Fibroblast of gingiva (primary cell): ENCODE results near the gene ARPC1B.
"Not testable (repeated sequence)": the region's sequence is repeated elsewhere in the genome, so short reads cannot be mapped to it uniquely, and the experiment has no call there.

ENCODE experiments used
- DNase-seq: peaks from one replicate; pipeline ENCODE4 v3.0.0-alpha.2; 2011; ENCODE audit warnings: low read depth

ARPC1B gene

DNA sequence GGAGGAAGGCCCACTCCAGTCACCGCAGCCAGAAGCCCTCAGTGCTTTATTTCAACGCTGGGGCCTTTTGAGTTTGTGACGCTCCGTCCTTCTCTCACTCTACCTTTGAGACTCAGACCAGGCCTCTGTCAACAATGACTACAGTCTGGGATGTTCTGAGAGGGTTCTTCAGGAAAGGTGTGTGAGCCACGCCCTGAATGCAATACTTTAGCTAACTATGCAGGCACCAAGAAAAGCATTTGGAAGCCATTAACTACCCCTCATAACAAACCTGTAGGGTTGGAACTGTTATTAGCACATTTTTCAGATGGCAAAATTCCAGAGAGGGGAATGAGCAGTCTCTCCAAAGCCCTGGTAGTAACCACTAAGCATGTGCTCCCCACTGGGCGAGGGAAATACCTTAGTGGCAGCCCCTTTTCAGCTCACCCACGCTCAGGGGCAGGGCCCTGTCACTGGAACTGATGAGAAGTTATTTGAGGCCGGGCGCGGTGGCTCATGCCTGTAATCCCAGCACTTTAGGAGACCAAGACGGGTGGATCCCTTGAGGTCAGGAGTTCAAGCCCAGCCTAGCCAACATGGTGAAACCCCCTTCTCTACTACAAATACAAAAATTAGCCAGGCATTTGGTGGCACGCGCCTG lies 5.7 kb upstream of the ARPC1B start:
- DNase-seq: no peak

GRCh38 chr7:99369767-99370391 lies 4.7 kb upstream of the ARPC1B start:
- no peak for DNase-seq

DNA sequence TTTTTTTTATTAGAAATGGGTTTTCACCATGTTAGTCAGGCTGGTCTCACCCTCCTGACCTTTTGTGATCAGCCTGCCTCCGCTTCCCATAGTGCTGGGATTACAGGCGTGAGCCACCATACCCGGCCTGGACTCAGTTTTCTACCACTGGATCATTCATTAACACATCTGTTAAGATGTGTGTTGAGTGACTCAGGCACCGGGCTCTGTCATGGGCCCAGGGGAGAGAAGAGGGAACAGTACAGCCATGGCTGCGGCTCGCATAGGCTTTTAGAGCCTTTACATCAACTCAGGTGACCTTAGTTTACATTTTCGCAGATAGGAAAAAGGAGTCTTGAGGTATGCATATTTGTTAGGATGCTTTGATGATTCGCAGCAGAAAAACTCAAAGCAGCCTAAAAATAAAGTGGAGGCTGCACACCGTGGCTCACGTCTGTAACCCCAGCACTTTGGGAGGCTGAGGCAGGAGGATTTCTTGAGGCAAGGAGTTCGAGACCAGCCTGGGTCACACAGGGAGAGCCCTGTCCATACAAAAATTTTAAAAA lies 3.1 kb upstream of the ARPC1B start:
- no peak for DNase-seq

DNA sequence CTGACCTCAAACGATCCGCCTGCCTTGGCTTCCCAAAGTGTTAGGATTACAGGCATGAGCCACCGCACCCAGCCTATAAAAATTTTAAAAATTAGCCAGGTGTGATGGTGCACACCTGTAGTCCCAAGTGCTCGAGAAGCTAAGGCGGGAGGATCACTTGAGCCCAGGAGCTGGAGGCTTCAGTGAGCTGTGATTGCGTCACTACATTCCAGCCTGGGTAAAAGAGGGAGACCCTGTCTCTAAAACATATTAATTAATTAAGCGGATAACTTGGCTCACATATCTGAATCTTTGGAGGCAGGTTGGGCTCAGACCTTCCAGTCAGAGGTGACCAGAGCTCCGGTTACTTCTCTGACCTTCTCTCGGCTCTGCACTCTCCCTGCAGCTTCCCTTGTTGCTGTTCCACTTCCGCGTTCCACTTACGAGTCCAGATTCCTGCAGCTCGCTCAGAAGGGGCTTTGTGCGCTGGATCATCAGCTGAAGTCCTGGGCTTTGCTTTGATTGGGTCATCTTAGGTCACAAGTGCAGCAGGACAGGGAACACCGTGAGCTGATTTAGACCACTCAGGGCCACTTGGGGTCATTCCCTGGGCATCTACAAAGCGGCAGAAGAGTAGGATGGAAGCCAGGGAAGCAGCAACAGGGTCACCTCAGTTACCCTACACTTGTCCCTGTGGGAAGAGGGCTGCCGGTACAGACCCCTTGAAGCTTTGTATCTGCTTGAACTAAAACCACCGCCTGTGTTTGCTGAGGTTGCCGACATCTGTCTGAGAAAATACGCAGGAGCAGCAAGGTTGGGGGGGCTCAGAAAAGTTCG lies 2.0 kb upstream of the ARPC1B start:
- DNase-seq: no peak

DNA sequence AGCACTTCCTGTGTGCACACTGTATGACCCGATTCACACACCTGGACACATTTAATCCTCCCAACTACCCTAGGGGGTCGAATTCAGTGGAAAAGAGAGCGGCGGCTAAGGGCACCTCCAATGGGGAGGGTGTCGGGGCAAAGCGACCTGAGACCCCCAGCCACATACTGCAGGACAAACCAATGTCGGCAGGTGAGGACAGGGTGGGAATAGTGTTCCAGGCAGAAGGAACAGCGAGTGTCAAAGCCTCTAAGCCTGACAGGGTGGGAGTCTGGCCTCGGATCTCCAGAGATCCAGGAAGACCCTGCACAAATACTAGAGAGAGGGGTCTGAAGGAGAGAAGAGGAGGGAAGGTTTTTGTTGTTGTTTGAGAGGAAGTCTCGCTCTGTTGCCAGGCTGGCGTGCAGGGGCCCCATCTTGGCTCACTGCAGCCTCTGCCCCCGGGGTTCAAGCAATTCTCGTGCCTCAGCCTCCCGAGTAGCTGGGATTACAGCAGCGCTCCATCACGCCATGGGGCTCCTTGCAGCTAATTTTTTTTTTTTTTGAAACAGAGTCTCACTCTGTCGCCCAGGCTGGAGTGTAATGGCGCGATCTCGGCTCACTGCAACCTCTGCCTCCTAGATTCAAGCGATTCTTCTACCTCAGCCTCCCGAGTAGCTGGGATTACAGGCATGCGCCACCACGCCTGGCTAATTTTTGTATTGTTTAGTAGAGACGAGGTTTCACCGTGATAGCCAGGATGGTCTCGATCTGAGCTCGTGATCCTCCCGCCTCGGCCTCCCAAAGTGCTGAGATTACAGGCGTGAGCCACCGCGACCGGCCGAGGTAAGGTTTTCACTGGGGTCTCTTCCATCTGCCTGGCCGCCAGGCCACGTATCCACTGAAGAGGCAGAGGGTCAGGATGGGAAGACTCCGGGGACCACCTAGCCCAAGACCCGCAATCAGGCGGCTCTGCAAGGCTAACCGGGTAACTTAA lies 1.2 kb upstream of the ARPC1B start:
- no peak for DNase-seq

DNA sequence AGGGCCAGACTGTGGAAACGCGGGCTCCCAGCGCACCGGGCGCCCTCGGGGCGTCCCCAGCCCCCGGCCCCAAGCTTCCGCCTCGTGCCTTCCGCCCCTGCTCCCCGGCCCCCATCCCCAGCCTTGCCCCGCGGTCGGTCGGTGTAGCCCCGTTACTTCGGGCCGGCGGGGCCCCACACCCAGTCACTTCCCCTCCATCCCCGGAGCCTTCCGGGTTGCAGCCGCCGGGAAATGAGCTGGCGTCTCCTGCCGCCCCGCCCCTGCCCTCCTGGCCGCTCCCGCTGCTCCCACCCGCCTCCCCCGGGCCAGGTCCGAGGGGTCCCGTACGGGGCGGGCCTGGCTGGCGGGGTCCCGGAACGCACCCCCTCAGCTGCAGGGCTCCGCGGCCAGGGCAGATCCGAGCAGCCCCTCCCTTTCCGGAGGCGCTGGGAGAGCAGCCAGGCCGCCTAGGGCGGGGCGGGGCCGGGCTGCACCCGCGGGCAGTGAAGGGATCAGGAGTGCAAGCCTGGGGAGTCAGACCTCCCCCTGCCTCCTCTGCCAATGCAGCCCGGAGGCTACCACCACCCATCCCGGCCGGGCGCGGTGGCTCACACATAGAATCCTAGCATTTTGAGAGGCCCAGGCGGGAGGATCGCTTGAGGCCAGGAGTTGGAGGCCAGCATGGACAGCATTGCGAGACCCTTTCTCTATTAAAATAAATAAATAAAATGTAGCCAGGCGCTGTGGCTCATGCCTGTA lies 709 bp downstream of the ARPC1B start:
- peak; percentile 76 for DNase-seq

GRCh38 chr7:99379043-99379577 lies 4.6 kb downstream of the ARPC1B start:
- peak; percentile 96 for DNase-seq

DNA sequence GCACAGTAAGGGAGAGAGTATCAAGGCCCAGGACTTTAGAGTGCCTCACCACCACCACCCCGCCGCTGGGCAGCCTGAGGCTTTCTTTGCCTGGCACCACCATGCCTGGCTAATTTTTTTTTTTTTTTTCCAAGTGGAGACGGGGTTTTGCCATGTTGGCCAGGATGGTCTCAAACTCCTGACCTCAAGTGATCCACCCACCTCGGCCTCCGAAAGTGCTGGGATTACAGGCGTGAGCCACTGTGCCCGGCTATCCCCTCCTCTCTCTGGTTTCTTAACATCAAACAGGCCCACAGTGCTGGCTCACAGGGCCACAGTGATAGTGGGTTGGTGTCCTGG lies 5.1 kb downstream of the ARPC1B start:
- not testable (repeated sequence) for DNase-seq

GRCh38 chr7:99380032-99380822 lies 5.7 kb downstream of the ARPC1B start:
- peak; percentile 59 for DNase-seq

DNA sequence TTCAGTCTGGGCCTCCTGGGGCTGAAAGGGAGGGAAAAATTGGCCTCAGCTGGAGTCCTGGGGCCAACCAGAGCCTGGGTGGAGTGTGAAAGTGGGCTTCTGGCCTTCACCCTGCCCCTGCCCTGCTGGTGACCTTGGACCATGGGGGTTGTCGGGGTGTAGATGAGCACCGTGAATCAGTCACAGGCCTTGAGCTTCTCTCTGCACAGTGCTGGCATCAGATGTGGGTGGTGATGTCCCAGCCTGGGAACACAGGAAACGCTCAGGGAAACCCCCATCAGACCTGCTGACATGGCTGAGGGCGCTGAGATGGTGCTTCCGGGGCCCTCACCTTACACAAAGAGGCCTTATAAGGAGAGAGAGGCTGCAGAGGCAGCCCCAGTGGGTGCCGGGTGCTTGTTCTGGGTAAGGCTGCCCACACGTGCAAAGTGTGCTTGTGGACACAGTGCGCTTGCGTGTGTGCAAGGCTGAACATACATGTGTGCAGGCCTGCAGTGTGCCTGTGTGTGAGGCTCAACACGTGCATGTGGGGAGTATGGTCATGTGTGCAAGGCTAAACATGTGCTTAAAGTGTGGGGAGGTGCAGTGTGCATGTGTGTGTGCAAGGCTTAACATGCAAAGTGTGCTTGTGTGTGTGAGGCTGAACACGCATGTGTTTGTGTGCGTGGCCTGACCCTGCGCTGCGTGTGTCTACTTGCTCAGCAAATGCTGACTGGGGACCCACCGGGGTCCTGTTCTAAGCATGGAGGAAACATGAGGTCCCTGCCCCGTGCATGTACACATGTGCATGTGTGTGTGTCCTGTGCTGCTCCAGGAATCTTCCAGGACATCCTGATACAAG lies 6.5 kb downstream of the ARPC1B start:
- no peak for DNase-seq

GRCh38 chr7:99381664-99382075 lies 7.1 kb downstream of the ARPC1B start:
- DNase-seq: no peak

- DNase-seq: no peak
These were observed 8.7 kb downstream of the ARPC1B start for GRCh38 chr7:99383203-99383602.

- no peak for DNase-seq
These were observed 9.4 kb downstream of the ARPC1B start for GRCh38 chr7:99383791-99384370.

DNA sequence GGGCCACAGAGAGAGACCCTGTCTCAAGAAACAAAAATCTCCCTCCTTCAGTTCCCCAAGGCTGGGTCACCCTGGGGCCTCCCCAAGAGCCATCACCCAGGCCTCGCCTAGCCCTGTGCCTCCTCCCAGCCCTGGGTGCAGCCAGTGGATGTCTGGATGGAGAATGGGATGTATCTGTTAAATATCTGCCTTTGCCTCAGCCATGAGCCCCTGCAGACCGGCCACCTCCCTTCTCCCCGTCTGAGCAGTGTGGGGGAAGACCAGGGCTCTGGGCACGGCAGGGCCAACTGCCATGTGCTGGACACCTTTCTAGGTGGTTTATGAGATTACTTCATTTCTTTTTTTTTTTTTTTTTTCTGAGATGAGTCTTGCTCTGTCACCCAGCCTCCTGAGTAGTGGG lies 10.0 kb downstream of the ARPC1B start:
- no peak for DNase-seq

- DNase-seq: no peak
These were observed 11.0 kb downstream of the ARPC1B start for GRCh38 chr7:99385564-99385963.

- no peak for DNase-seq
These were observed 12.2 kb downstream of the ARPC1B start for GRCh38 chr7:99386584-99387238.

DNA sequence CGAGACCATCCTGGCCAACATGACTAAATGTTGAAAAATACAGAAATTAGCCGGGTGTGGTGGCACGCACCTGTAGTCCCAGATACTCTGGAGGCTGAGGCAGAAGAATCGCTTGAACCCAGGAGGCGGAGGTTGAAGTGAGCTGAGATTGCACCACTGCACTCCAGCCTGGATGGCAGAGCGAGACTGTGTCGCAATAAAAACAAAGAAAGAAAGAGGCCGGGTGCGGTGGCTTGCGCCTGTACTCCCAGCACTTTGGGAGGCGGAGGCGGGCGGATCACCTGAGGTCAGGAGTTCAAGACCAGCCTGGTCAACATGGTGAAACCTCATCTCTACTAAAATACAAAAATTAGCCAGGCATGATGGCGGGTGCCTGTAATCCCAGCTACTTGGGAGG lies 12.7 kb downstream of the ARPC1B start:
- not testable (repeated sequence) for DNase-seq

GRCh38 chr7:99387912-99388311 lies 13.4 kb downstream of the ARPC1B start:
- DNase-seq: no peak
